GM12875 (cell line): ENCODE results near the gene KRTAP10-12.
"Not testable (repeated sequence)": the region's sequence is repeated elsewhere in the genome, so short reads cannot be mapped to it uniquely, and the experiment has no call there.

Source experiments
- H3K4me3 ChIP-seq: one replicate; pipeline ENCODE4 v1.5.1; 2011; ENCODE audit warnings: low read depth, low read length, control low read depth
- CTCF ChIP-seq: IDR thresholded peaks from 2 replicates; pipeline ENCODE4 v1.5.1; 2011; ENCODE audit warnings: low read depth, mild to moderate bottlenecking, control low read depth, inconsistent platforms, low read length, moderate library complexity, borderline replicate concordance; ENCODE audit not compliant: insufficient read depth

The KRTAP10-12 gene

GRCh38 chr21:44687671-44688070, 9.3 kb upstream of the KRTAP10-12 start:
- H3K4me3 ChIP-seq, result no peak overlapping the region
- TF ChIP-seq CTCF, result no peak

GRCh38 chr21:44689740-44690139, 7.2 kb upstream of the KRTAP10-12 start:
- H3K4me3 ChIP-seq, result not testable (repeated sequence)

- TF ChIP-seq CTCF, result no peak
- no peak overlapping the region for H3K4me3 ChIP-seq
Measured at GRCh38 chr21:44691686-44692085, 5.3 kb upstream of the KRTAP10-12 start.

DNA sequence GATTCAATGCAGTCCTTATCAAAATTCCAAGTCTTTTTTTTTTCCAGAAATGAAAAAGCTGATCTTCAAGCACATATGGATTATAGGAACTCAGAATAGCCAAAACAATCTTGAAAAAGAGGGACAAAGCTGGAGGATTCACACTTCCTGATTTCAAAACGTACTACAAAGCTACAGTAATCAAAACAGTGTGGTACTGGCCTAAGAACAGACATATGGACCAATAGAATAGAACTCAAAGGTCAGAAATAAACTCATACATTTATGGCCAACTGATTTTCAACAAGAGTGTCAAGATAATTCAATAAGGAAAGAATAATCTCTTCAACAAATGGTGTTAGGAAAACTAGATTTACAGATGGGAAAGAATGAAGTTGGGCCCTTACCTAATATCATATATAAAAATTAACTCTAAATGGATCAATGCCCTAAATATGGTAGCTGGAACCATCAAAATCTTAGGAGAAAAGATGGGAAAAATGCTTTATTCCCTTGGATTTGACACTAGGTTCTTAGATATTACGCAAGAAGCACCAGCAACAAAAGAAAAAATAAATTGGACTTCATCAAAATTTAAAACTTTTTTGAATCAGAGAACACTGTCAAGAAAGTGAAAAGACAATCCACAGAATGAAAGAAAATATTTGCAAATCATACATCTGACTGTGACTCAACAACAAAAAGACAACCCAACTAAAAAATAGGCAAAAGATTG, 4.0 kb upstream of the KRTAP10-12 start:
- no peak overlapping the region for H3K4me3 ChIP-seq
- no peak for TF ChIP-seq CTCF

- no peak overlapping the region for H3K4me3 ChIP-seq
- TF ChIP-seq CTCF, result no peak
Measured at GRCh38 chr21:44694776-44695175, 2.2 kb upstream of the KRTAP10-12 start.

DNA sequence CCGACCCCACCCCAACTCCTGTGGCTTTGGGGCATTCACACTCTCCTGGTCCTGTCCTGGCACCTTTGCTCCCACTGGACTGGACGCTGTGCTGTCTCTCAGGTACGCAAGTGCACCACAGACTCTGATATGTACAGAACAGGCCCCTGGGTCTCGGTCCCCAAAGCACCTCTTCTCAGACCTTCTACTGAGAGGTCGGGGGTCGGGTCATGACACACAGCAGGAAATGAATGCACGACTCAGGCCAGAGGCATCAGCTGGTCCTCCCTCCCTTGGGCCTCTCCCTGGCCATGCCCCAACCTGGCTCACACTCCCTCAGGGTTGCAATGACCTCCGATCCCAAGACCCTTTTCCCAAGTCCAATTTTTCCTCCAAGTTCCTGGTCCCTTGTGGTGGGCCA, 1.8 kb upstream of the KRTAP10-12 start:
- no peak overlapping the region for H3K4me3 ChIP-seq
- no peak for TF ChIP-seq CTCF

DNA sequence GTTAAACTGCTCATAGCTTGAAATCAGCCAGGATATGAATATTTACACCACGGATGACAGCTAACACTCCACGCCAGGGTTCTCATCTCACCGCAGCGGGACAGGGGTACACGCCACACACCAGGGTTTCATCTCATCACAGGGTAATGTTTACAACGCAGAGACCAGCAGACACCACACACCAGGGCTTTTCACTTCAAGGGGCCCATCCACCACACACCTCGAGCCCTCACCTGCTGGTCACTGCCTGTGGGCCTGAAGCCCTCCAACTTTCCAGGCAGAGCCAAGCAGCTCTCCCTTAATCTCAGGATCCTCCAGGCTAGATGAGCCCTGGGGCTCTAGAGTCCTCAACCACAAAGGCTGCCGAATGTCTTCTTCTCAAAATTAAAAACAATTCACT, 1.3 kb upstream of the KRTAP10-12 start:
- TF ChIP-seq CTCF, result no peak
- no peak overlapping the region for H3K4me3 ChIP-seq
